OCI-LY1 (cell line): ENCODE data around the gene DZIP1L.

Experiments
- H2AFZ ChIP-seq: fragments of 200-600 bp; sonication (generic), shearing (Covaris generic); 2 replicates; pipeline ENCODE4 v1.6.0; 2014; ENCODE audit warnings: antibody characterized with exemption, mild to moderate bottlenecking, low read length
- H3F3A ChIP-seq: fragments of 200-600 bp; sonication (generic), shearing (Covaris generic); 2 replicates; pipeline ENCODE4 v1.6.0; 2014; ENCODE audit warnings: mild to moderate bottlenecking, antibody characterized with exemption, low read length, moderate library complexity; ENCODE audit not compliant: insufficient read depth
- H3K27ac ChIP-seq: fragments of 200-600 bp; sonication (generic); 2 replicates; pipeline ENCODE4 v1.5.1; 2014; ENCODE audit warnings: low read length, mixed run types, mild to moderate bottlenecking, low read depth; ENCODE audit not compliant: poor library complexity, severe bottlenecking
- H3K27me3 ChIP-seq: fragments of 200-600 bp; sonication (generic); 2 replicates; pipeline ENCODE4 v1.6.0; 2014; ENCODE audit warnings: antibody characterized with exemption, mild to moderate bottlenecking, low read length, moderate library complexity; ENCODE audit not compliant: insufficient read depth
- H3K36me3 ChIP-seq: fragments of 200-600 bp; sonication (generic); 2 replicates; pipeline ENCODE4 v1.6.1; 2014; ENCODE audit warnings: mild to moderate bottlenecking, antibody characterized with exemption, low read length, moderate library complexity, mixed read lengths; ENCODE audit not compliant: insufficient read depth
- H3K4me1 ChIP-seq: fragments of 200-600 bp; sonication (generic); 2 replicates; pipeline ENCODE4 v1.5.1; 2014; ENCODE audit warnings: mild to moderate bottlenecking, low read length, moderate library complexity; ENCODE audit not compliant: insufficient read depth, severe bottlenecking
- H3K4me2 ChIP-seq: fragments of 200-600 bp; sonication (generic), shearing (Covaris generic); 2 replicates; pipeline ENCODE4 v1.6.1; 2014; ENCODE audit warnings: low read length
- H3K4me3 ChIP-seq: fragments of 200-600 bp; sonication (generic); 2 replicates; pipeline ENCODE4 v1.5.1; 2014; ENCODE audit warnings: low read length, low read depth, mild to moderate bottlenecking, mixed read lengths; ENCODE audit not compliant: poor library complexity, severe bottlenecking
- H3K79me2 ChIP-seq: fragments of 200-600 bp; shearing (Covaris generic); 2 replicates; pipeline ENCODE4 v1.6.1; 2016; ENCODE audit warnings: mixed run types, low read length, mixed read lengths; ENCODE audit not compliant: insufficient read depth
- H3K9ac ChIP-seq: fragments of 200-600 bp; sonication (generic), shearing (Covaris generic); 2 replicates; pipeline ENCODE4 v1.6.1; 2014; ENCODE audit warnings: mild to moderate bottlenecking, low read length, mixed read lengths
- H3K9me2 ChIP-seq: fragments of 200-600 bp; sonication (generic), shearing (Covaris generic); 2 replicates; pipeline ENCODE4 v1.6.1; 2014; ENCODE audit warnings: low read depth, mild to moderate bottlenecking, low read length, mixed read lengths
- H3K9me3 ChIP-seq: fragments of 200-600 bp; shearing (Covaris generic); 2 replicates; pipeline ENCODE4 v1.6.1; 2014; ENCODE audit warnings: low read length, mixed read lengths
- H4K20me1 ChIP-seq: fragments of 200-600 bp; sonication (generic), shearing (Covaris generic); 2 replicates; pipeline ENCODE4 v1.6.0; 2016; ENCODE audit warnings: mild to moderate bottlenecking, low read length; ENCODE audit not compliant: insufficient read depth
- EZH2 ChIP-seq: fragments of 200-600 bp; sonication (generic), shearing (Covaris generic); IDR thresholded peaks from 2 replicates; pipeline ENCODE4 v1.8.0; 2017; ENCODE audit warnings: borderline replicate concordance, mixed run types, mild to moderate bottlenecking, antibody characterized with exemption, low read length, moderate library complexity, mixed read lengths
- TF ChIP-seq, protein P1 (sequence below): fragments of 200-600 bp; sonication (generic), shearing (Covaris generic); IDR thresholded peaks from 2 replicates; pipeline ENCODE4 v1.5.1; 2017; ENCODE audit warnings: mild to moderate bottlenecking, antibody characterized with exemption, low read length, moderate library complexity, mixed read lengths

The DZIP1L gene

DNA sequence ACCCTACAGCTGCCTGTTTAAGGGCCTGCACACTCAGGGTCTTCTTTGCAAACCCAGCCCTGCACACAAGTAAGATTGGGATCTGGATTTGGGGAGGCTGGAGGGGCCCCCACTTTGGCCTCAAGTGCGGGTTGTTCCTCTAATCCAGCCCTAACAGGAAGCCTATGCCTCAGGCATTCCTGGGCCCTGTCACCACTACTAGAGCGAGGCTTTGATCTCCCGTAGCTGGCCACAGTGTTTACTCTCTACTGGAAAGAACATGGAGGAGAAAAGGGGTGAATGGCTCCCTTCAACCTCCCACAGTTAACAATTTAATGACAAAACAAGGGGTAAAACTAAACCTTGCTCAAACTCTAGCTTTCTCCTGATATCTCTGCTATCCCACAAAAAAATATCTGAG, 48.4 kb downstream of the DZIP1L start:
- no peaks in the 10 kb centered on the region for H3K4me1 ChIP-seq
- H3K79me2 ChIP-seq = no peaks in the 10 kb centered on the region
- H3K4me2 ChIP-seq = no peak overlapping the region
- H3K36me3 ChIP-seq = no peaks in the 10 kb centered on the region
- TF ChIP-seq, protein P1, sequence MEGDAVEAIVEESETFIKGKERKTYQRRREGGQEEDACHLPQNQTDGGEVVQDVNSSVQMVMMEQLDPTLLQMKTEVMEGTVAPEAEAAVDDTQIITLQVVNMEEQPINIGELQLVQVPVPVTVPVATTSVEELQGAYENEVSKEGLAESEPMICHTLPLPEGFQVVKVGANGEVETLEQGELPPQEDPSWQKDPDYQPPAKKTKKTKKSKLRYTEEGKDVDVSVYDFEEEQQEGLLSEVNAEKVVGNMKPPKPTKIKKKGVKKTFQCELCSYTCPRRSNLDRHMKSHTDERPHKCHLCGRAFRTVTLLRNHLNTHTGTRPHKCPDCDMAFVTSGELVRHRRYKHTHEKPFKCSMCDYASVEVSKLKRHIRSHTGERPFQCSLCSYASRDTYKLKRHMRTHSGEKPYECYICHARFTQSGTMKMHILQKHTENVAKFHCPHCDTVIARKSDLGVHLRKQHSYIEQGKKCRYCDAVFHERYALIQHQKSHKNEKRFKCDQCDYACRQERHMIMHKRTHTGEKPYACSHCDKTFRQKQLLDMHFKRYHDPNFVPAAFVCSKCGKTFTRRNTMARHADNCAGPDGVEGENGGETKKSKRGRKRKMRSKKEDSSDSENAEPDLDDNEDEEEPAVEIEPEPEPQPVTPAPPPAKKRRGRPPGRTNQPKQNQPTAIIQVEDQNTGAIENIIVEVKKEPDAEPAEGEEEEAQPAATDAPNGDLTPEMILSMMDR = no peak
- TF ChIP-seq EZH2 = no peak
- no peak overlapping the region for H2AFZ ChIP-seq
- no peaks in the 10 kb centered on the region for H3K9me3 ChIP-seq
- H3K27ac ChIP-seq = no peak overlapping the region
- no peaks in the 10 kb centered on the region for H4K20me1 ChIP-seq
- no peaks in the 10 kb centered on the region for H3F3A ChIP-seq
- no peak overlapping the region for H3K9ac ChIP-seq
- no peaks in the 10 kb centered on the region for H3K27me3 ChIP-seq
- no peaks in the 10 kb centered on the region for H3K9me2 ChIP-seq
- H3K4me3 ChIP-seq = no peak overlapping the region

DNA sequence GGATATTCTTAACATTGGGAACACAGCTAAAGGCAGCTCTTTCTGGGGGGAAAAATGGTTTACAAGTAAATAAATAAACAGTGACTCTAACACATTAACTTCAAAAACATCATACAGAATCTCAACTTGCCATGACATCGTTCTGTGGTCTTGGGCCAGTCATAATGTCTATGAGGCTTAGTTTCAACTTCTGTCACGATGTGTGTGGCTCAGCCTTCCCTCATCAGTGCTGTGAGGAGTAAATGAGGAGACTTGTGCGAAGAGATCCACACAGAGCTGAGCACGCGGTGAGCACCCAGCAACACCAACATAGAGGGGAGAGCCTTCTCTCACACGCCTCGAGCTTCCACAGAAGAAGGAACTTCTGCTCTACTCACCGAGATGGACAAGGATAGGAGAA, 49.0 kb downstream of the DZIP1L start:
- no peak overlapping the region for H3K4me3 ChIP-seq
- no peak overlapping the region for H3K27ac ChIP-seq
- no peaks in the 10 kb centered on the region for H3K9me3 ChIP-seq
- H2AFZ ChIP-seq = no peak overlapping the region
- TF ChIP-seq EZH2 = no peak
- TF ChIP-seq, protein P1 = no peak
- no peaks in the 10 kb centered on the region for H3F3A ChIP-seq
- H3K9me2 ChIP-seq = no peaks in the 10 kb centered on the region
- H3K27me3 ChIP-seq = no peaks in the 10 kb centered on the region
- H3K4me2 ChIP-seq = no peak overlapping the region
- no peaks in the 10 kb centered on the region for H3K79me2 ChIP-seq
- no peak overlapping the region for H3K9ac ChIP-seq
- H3K36me3 ChIP-seq = no peaks in the 10 kb centered on the region
- H4K20me1 ChIP-seq = no peaks in the 10 kb centered on the region
- no peaks in the 10 kb centered on the region for H3K4me1 ChIP-seq

DNA sequence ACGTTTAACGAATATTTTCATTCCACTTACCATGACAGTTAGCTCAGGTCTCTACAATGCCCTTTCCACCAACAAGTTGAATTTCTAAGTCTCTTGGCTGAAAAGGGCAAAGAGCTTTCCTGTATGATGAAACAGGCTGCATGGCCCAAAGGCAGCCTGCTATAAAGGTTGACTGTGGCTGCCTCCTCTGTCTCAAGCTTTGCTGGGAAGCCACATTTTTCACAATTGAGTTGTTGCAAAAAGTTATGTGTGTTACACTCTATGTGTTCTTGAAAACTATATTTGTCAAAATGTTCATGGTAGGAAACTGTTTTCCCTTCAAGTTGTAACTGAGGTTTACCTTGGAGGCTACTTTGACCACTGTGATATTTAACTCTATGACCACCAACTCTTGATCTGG, 49.5 kb downstream of the DZIP1L start:
- Histone ChIP-seq H3K27me3 (no peaks in the 10 kb centered on the region), H3K36me3 (no peaks in the 10 kb centered on the region), H3K27ac (no peak overlapping the region)

More for the DNA sequence above, 49.5 kb downstream of the DZIP1L start:
- H4K20me1 ChIP-seq = no peaks in the 10 kb centered on the region
- no peaks in the 10 kb centered on the region for H3F3A ChIP-seq
- H2AFZ ChIP-seq = no peak overlapping the region
- no peak overlapping the region for H3K9ac ChIP-seq
- no peak overlapping the region for H3K4me3 ChIP-seq
- no peaks in the 10 kb centered on the region for H3K4me1 ChIP-seq
- H3K4me2 ChIP-seq = no peak overlapping the region
- H3K9me3 ChIP-seq = no peaks in the 10 kb centered on the region
- TF ChIP-seq EZH2 = no peak
- TF ChIP-seq, protein P1 = no peak
- no peaks in the 10 kb centered on the region for H3K9me2 ChIP-seq
- H3K79me2 ChIP-seq = no peaks in the 10 kb centered on the region
